K562 (cell line): ENCODE data around the gene ARV1. TPM values are rescaled to one million over a fixed set of nuclear protein-coding genes. Genes with fewer than 3 reads are reported as not detected.

Source experiments
- ATAC-seq: fragments of 200-7000 bp; cut with Tn5 transposase; 3 replicates; pipeline ENCODE4 v1.9.1; 2020; ENCODE audit warnings: moderate library complexity
- BruUV-seq: library from RNA; stranded (reverse); fragments of 400-500 nt; replicated peaks from 2 replicates; lab custom pipeline; 2021; lab: Mats Ljungman, UMichigan
- CTCF ChIA-PET: fragments of 300-600 bp; formaldehyde crosslinking; extraction: SDS; loops from one replicate; lab custom pipeline; 2021; ENCODE audit warnings: low intra/inter-chr PET ratio; lab: Yijun Ruan, JAX
- POLR2A ChIA-PET: fragments of 300-600, 350-650 bp; sonication (Branson Sonifier 250); formaldehyde crosslinking; extraction: SDS; loops from one replicate; lab custom pipeline; 2021; ENCODE audit warnings: antibody characterized with exemption, inconsistent platforms; lab: Yijun Ruan, JAX
- DNase-seq, 4 experiments: peaks; one replicate each; pipeline versions ENCODE4 v3.0.0 to v3.0.0-alpha.2; 2011 to 2018; ENCODE audit warnings: low spot score in 3 of 4, mixed read lengths in 3 of 4; ENCODE audit errors: extremely low read depth in 1 of 4
- FAIRE-seq: peaks from 2 replicates; lab custom pipeline; 2011; peaks lifted over from hg19 to GRCh38; lab: Jason Lieb, UNC
- H2AFZ ChIP-seq: 2 replicates; pipeline ENCODE4 v1.6.0; 2011; ENCODE audit warnings: low read depth, low read length, control low read depth, inconsistent platforms
- H3K27ac ChIP-seq: fragments of 200-600 bp; 3 replicates; pipeline ENCODE4 v1.8.0; 2011; ENCODE audit warnings: low read depth, mild to moderate bottlenecking, control low read depth, inconsistent platforms, low read length, moderate library complexity, mixed read lengths; ENCODE audit errors: extremely low read depth
- H3K27me3 ChIP-seq, 2 experiments: fragments of 300-600 bp in 1 of 2; 2 replicates in 1 of 2; 3 replicates in 1 of 2; pipeline versions ENCODE4 v1.6.0 to v1.8.0; 2011; ENCODE audit warnings: inconsistent platforms in 2 of 2, low read length in 2 of 2, mild to moderate bottlenecking in 1 of 2, mixed read lengths in 1 of 2, moderate library complexity in 1 of 2; ENCODE audit not compliant: control insufficient read depth in 2 of 2, insufficient read depth in 2 of 2
- H3K36me3 ChIP-seq: fragments of 300-600 bp; 3 replicates; pipeline ENCODE4 v1.8.0; 2011; ENCODE audit warnings: mild to moderate bottlenecking, low read length, inconsistent platforms; ENCODE audit not compliant: control insufficient read depth, insufficient read depth
- H3K4me1 ChIP-seq, 2 experiments: fragments of 200-600 bp in 1 of 2; replicated peaks in 1 of 2; 2 replicates in 1 of 2; 3 replicates in 1 of 2; pipeline versions ENCODE4 v1.5.1 to v1.8.0; 2011; ENCODE audit warnings: inconsistent platforms in 2 of 2, low read length in 2 of 2, mild to moderate bottlenecking in 1 of 2, mixed read lengths in 1 of 2, moderate library complexity in 1 of 2; ENCODE audit not compliant: control insufficient read depth in 2 of 2, insufficient read depth in 2 of 2
- H3K4me2 ChIP-seq: 2 replicates; pipeline ENCODE4 v1.6.1; 2011; ENCODE audit warnings: low read length, control low read depth, inconsistent platforms, mixed read lengths; ENCODE audit not compliant: insufficient read depth
- H3K4me3 ChIP-seq: fragments of 200-600 bp; sonication (generic), shearing (Covaris generic); 2 replicates; pipeline ENCODE4 v1.5.1; 2016; ENCODE audit warnings: control low read depth, inconsistent platforms
- H3K79me2 ChIP-seq: fragments of 200-600 bp; 3 replicates; pipeline ENCODE4 v1.8.0; 2011; ENCODE audit warnings: low read length, inconsistent platforms; ENCODE audit not compliant: control insufficient read depth, insufficient read depth
- H3K9ac ChIP-seq, 2 experiments: 2 replicates each; pipeline versions ENCODE4 v1.6.0 to v1.6.1; 2011; ENCODE audit warnings: low read depth in 2 of 2, low read length in 2 of 2, control low read depth in 1 of 2, inconsistent platforms in 1 of 2, mild to moderate bottlenecking in 1 of 2, mixed read lengths in 1 of 2; ENCODE audit not compliant: insufficient read depth in 1 of 2
- H3K9me1 ChIP-seq: one replicate; pipeline ENCODE4 v1.6.0; 2011; ENCODE audit warnings: inconsistent platforms, mild to moderate bottlenecking, low read length, moderate library complexity; ENCODE audit not compliant: control insufficient read depth, insufficient read depth
- H3K9me3 ChIP-seq: replicated peaks from 2 replicates; pipeline ENCODE4 v1.5.1; 2011; ENCODE audit warnings: low read depth, low read length, inconsistent platforms; ENCODE audit not compliant: control insufficient read depth, insufficient read depth
- H4K20me1 ChIP-seq: replicated peaks from 2 replicates; pipeline ENCODE4 v1.6.1; 2011; ENCODE audit warnings: low read length, inconsistent platforms, mixed read lengths; ENCODE audit not compliant: control insufficient read depth, insufficient read depth
- ADNP ChIP-seq: fragments of 200-800 bp; sonication (Bioruptor generic); IDR thresholded peaks from 2 replicates; pipeline ENCODE4 v1.6.1; 2016; ENCODE audit warnings: missing genetic modification characterization, missing compliant biosample characterization
- ERF ChIP-seq: fragments of 450-650 bp; formaldehyde crosslinking; IDR thresholded peaks from 2 replicates; pipeline ENCODE4 v1.4.0; 2020; ENCODE audit warnings: mild to moderate bottlenecking, mixed read lengths
- HMGXB4 ChIP-seq: sonication (generic); formaldehyde crosslinking; IDR thresholded peaks from 2 replicates; pipeline ENCODE4 v1.8.1; 2023; ENCODE audit warnings: mild to moderate bottlenecking, missing genetic modification reagents
- LCOR ChIP-seq: sonication (generic); formaldehyde crosslinking; IDR thresholded peaks from 2 replicates; pipeline ENCODE4 v1.8.0; 2022; ENCODE audit warnings: mild to moderate bottlenecking, missing genetic modification reagents
- SP1 ChIP-seq: sonication (generic); formaldehyde crosslinking; IDR thresholded peaks from 2 replicates; pipeline ENCODE4 v1.8.1; 2022; ENCODE audit warnings: mild to moderate bottlenecking, missing genetic modification reagents
- WGBS: fragments of 100-300 bp; shearing (Covaris generic); methylation state at CpG from one replicate; pipeline ENCODE4 v1.1.6; 2016; ENCODE audit warnings: low coverage, mixed read lengths; ENCODE audit not compliant: insufficient coverage; ENCODE audit errors: missing lambda C conversion rate; 5-methylcytosine and 5-hydroxymethylcytosine counted together
- in situ Hi-C: fragments of 300-500 bp; cut with MboI; formaldehyde crosslinking; loops from 4 replicates; pipeline ENCODE4 v1.15.0; 2018; ENCODE audit warnings: inconsistent platforms, mixed read lengths
- intact Hi-C: fragments of 100-400 bp; cut with micrococcal nuclease; formaldehyde crosslinking; loops from 2 replicates; pipeline ENCODE4 v1.14.2; 2022
- polyA plus RNA-seq, 8 experiments: library from polyadenylated mRNA; depleted of rRNA in 4 of 8; stranded (reverse) in 5 of 8; unstranded in 3 of 8; fragments of >200 nt; fragmentation: Nextera tagmentation in 2 of 8; fragmentation: Illumina TruSeq in 1 of 8; extraction: Ambion mirVana in 2 of 8; extraction: Trizol in 1 of 8; gene quantifications; 2 replicates each; pipeline versions ENCODE4 v1.2.1 to v1.2.3, GENCODE V29; 2011 to 2014; ENCODE audit warnings: inconsistent platforms in 1 of 8, missing spikeins in 1 of 8
- total RNA-seq, 7 experiments: library from RNA; depleted of rRNA in 6 of 7; stranded (reverse); fragments of >200 nt in 6 of 7; fragmentation: Illumina TruSeq in 2 of 7; extraction: Trizol in 2 of 7; gene quantifications; 2 replicates each; pipeline versions ENCODE4 v1.2.1 to v1.2.3, GENCODE V29; 2011 to 2021; ENCODE audit warnings: low replicate concordance in 1 of 7

ARV1 gene
- total and polyA plus RNA-seq, 9 of the 15 experiments (the other 6 are each of a cell fraction or from before 2014, with no cell fraction given) = 54.8 to 139 (median 74.0) TPM

DNA sequence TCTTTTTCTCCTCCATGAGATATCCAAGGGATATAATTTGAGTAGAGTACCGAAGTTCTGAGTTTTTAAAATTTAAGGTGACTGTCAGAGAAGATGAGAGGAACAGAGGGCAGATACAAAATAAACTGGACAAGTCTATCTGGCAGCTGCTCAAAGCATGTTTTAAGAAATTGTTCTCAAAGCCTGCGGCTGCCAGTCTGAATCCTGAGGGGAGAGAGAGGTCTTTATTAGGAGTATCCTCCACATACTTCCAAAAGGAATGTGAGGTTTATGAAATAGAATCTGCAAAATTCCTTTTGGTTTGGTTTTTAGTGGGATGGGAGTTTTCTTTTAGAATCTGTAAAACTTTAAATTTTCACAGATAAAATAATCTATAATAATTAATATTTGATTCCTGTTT, 41.5 kb upstream of the ARV1 start:
- H2AFZ ChIP-seq = no peak overlapping the region
- H3K27ac ChIP-seq = no peak overlapping the region
- ChIA-PET CTCF (no interaction called here), POLR2A (interaction anchor here (0.9 to 1.1 kb wide), 2 partner anchors 8 to 15 kb away, joined by 3 to 4 read pairs; no protein-coding TSS in a partner anchor)
- 36% methylated on average over 2 of the region's 2 CpGs for WGBS
- in situ Hi-C loops = no loop called here
- ATAC-seq (no peak), FAIRE-seq (no peak), DNase-seq (no peak)
- TF ChIP-seq LCOR (CRISPR knock-in tag) (no peak), ADNP (tag) (no peak), HMGXB4 (CRISPR knock-in tag) (no peak), ERF (CRISPR knock-in tag) (no peak), SP1 (CRISPR knock-in tag) (no peak)
- no TSS peak for BruUV-seq
- no peaks in the 10 kb centered on the region for H4K20me1 ChIP-seq
- H3K9me3 ChIP-seq = no peaks in the 10 kb centered on the region
- H3K27me3 ChIP-seq = no peaks in the 10 kb centered on the region
- H3K79me2 ChIP-seq = no peaks in the 10 kb centered on the region
- H3K4me2 ChIP-seq = no peak overlapping the region
- no peak overlapping the region for H3K9ac ChIP-seq
- no peaks in the 10 kb centered on the region for H3K4me1 ChIP-seq
- H3K4me3 ChIP-seq = no peak overlapping the region
- H3K36me3 ChIP-seq = no peaks in the 10 kb centered on the region
- H3K9me1 ChIP-seq = no peaks in the 10 kb centered on the region
- intact Hi-C loops = no loop called here
